ENCODE data around the gene NEDD4L.

NEDD4L gene

DNA sequence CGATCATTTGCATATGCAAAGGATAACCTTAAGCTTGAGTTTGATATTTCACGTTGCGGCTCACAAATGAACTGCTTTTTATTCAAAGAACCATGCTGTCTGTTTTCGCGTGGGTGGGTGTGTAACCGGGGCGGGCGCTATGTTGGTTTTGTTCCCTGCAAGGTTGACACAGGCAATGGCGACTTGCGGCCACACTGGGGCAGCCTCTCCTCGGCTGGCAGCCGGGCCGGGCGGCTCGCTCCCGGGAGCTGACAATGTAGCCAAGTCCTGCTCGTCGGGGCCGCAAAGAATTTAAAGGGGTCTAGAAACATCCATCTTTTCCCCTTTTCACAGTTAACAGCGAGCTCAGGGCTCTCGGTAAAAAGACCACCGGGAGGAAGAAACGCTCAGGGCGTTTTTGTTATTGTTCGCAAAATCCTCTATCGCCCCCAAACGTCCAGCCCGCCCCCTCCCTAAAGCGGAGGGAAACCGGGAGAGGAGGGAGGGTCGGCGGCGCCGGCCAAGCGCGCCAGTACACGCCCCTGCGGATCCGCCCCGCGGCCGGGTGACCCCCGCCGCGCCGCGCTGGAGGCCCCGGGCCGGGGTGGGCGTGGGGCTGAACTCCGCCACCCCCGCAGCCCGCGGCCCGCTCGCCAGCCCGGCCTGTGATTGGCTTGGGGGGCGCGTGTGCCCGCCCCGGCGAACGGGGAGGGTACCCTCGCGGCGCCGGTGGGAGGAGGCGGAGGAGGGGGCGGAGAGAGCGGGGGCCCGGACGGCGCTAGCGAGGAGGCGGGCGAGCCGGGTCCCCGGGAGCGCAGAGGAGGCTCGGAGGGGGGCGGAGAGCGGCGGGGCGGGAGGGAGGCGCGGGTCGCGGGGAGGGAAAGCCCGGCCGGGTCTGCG lies at the start of gene NEDD4L:
TSS of gene NEDD4L (plus strand) at position 736 of the 879 bp plus-strand sequence. CDS start 435 bp downstream, outside the sequence.
- H3K4me3 ChIP-seq (ENCODE audit: low read depth, low read length): peak within 1 kb of the TSS; percentile 81
- ChIA-PET CTCF (interaction anchor here (0.6 to 4.1 kb wide), 54 partner anchors 8 to 720 kb away, joined by 3 to 100 read pairs (median 5); no protein-coding TSS in a partner anchor), POLR2A (interaction anchor here (1.0 to 1.5 kb wide), 4 partner anchors 26 to 139 kb away, joined by 3 to 4 read pairs (median 3); no protein-coding TSS in a partner anchor)
- H3K36me3 ChIP-seq (ENCODE audit: control insufficient read depth in 2 of 2, insufficient read depth in 1 of 2, low read length in 2 of 2): no peaks in the 10 kb centered on the region
- peaks cover 17% of the 10 kb centered on the region for H3K4me1 ChIP-seq (ENCODE audit: control insufficient read depth, insufficient read depth, low read length)
- H3K9me3 ChIP-seq (ENCODE audit: control insufficient read depth, insufficient read depth, low read depth, low read length): no peaks in the 10 kb centered on the region
- peak within 1 kb of the TSS; percentile 95 for H3K27ac ChIP-seq (ENCODE audit: extremely low read depth, low read depth, low read length)
- TF ChIP-seq ZNF433 (tag by site-specific recombination; IDR thresholded peaks at IDR 0.05; ENCODE audit: low read depth) (no peak), ZNF596 (tag by site-specific recombination; IDR thresholded peaks at IDR 0.05) (no peak), ZNF169 (tag by site-specific recombination; IDR thresholded peaks at IDR 0.05) (no peak), ZNF629 (tag by site-specific recombination; IDR thresholded peaks at IDR 0.05) (0 out of 2 replicates have a peak, but pooled peaks have one; percentile 32), ZNF16 (tag by site-specific recombination; IDR thresholded peaks at IDR 0.05; ENCODE audit: low read depth) (no peak), ZNF561 (tag by site-specific recombination; IDR thresholded peaks at IDR 0.05; ENCODE audit: borderline replicate concordance) (peak; percentile 29; the same call in 1 of the 2 replicates), ZNF830 (tag by site-specific recombination; IDR thresholded peaks at IDR 0.05; ENCODE audit: low read depth) (no peak), RBAK (tag by site-specific recombination; IDR thresholded peaks at IDR 0.05) (no peak), ZNF404 (tag by site-specific recombination; IDR thresholded peaks at IDR 0.05) (no peak)
- TF ChIP-seq, protein P1, sequence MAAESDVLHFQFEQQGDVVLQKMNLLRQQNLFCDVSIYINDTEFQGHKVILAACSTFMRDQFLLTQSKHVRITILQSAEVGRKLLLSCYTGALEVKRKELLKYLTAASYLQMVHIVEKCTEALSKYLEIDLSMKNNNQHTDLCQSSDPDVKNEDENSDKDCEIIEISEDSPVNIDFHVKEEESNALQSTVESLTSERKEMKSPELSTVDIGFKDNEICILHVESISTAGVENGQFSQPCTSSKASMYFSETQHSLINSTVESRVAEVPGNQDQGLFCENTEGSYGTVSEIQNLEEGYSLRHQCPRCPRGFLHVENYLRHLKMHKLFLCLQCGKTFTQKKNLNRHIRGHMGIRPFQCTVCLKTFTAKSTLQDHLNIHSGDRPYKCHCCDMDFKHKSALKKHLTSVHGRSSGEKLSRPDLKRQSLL (tag by site-specific recombination; IDR thresholded peaks at IDR 0.05): peak; percentile 13; the same call in 1 of the 2 replicates
- TF ChIP-seq, protein P2, sequence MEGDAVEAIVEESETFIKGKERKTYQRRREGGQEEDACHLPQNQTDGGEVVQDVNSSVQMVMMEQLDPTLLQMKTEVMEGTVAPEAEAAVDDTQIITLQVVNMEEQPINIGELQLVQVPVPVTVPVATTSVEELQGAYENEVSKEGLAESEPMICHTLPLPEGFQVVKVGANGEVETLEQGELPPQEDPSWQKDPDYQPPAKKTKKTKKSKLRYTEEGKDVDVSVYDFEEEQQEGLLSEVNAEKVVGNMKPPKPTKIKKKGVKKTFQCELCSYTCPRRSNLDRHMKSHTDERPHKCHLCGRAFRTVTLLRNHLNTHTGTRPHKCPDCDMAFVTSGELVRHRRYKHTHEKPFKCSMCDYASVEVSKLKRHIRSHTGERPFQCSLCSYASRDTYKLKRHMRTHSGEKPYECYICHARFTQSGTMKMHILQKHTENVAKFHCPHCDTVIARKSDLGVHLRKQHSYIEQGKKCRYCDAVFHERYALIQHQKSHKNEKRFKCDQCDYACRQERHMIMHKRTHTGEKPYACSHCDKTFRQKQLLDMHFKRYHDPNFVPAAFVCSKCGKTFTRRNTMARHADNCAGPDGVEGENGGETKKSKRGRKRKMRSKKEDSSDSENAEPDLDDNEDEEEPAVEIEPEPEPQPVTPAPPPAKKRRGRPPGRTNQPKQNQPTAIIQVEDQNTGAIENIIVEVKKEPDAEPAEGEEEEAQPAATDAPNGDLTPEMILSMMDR (tag by site-specific recombination; IDR thresholded peaks at IDR 0.05): peak; percentile 86
- TF ChIP-seq, protein P3, sequence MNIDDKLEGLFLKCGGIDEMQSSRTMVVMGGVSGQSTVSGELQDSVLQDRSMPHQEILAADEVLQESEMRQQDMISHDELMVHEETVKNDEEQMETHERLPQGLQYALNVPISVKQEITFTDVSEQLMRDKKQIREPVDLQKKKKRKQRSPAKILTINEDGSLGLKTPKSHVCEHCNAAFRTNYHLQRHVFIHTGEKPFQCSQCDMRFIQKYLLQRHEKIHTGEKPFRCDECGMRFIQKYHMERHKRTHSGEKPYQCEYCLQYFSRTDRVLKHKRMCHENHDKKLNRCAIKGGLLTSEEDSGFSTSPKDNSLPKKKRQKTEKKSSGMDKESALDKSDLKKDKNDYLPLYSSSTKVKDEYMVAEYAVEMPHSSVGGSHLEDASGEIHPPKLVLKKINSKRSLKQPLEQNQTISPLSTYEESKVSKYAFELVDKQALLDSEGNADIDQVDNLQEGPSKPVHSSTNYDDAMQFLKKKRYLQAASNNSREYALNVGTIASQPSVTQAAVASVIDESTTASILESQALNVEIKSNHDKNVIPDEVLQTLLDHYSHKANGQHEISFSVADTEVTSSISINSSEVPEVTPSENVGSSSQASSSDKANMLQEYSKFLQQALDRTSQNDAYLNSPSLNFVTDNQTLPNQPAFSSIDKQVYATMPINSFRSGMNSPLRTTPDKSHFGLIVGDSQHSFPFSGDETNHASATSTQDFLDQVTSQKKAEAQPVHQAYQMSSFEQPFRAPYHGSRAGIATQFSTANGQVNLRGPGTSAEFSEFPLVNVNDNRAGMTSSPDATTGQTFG (tag by site-specific recombination; IDR thresholded peaks at IDR 0.05; ENCODE audit: borderline replicate concordance): no peak
- TF ChIP-seq, protein P4, sequence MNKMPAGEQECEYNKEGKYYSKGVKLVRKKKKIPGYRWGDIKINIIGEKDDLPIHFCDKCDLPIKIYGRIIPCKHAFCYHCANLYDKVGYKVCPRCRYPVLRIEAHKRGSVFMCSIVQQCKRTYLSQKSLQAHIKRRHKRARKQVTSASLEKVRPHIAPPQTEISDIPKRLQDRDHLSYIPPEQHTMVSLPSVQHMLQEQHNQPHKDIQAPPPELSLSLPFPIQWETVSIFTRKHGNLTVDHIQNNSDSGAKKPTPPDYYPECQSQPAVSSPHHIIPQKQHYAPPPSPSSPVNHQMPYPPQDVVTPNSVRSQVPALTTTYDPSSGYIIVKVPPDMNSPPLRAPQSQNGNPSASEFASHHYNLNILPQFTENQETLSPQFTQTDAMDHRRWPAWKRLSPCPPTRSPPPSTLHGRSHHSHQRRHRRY (tag by site-specific recombination; IDR thresholded peaks at IDR 0.05): no peak
- TF ChIP-seq, protein P5, sequence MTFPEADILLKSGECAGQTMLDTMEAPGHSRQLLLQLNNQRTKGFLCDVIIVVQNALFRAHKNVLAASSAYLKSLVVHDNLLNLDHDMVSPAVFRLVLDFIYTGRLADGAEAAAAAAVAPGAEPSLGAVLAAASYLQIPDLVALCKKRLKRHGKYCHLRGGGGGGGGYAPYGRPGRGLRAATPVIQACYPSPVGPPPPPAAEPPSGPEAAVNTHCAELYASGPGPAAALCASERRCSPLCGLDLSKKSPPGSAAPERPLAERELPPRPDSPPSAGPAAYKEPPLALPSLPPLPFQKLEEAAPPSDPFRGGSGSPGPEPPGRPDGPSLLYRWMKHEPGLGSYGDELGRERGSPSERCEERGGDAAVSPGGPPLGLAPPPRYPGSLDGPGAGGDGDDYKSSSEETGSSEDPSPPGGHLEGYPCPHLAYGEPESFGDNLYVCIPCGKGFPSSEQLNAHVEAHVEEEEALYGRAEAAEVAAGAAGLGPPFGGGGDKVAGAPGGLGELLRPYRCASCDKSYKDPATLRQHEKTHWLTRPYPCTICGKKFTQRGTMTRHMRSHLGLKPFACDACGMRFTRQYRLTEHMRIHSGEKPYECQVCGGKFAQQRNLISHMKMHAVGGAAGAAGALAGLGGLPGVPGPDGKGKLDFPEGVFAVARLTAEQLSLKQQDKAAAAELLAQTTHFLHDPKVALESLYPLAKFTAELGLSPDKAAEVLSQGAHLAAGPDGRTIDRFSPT (tag by site-specific recombination; IDR thresholded peaks at IDR 0.05): 0 out of 2 replicates have a peak, but pooled peaks have one; percentile 44
- TF ChIP-seq, protein P6, sequence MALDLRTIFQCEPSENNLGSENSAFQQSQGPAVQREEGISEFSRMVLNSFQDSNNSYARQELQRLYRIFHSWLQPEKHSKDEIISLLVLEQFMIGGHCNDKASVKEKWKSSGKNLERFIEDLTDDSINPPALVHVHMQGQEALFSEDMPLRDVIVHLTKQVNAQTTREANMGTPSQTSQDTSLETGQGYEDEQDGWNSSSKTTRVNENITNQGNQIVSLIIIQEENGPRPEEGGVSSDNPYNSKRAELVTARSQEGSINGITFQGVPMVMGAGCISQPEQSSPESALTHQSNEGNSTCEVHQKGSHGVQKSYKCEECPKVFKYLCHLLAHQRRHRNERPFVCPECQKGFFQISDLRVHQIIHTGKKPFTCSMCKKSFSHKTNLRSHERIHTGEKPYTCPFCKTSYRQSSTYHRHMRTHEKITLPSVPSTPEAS (tag by site-specific recombination; IDR thresholded peaks at IDR 0.05): no peak
- TF ChIP-seq, protein P7, sequence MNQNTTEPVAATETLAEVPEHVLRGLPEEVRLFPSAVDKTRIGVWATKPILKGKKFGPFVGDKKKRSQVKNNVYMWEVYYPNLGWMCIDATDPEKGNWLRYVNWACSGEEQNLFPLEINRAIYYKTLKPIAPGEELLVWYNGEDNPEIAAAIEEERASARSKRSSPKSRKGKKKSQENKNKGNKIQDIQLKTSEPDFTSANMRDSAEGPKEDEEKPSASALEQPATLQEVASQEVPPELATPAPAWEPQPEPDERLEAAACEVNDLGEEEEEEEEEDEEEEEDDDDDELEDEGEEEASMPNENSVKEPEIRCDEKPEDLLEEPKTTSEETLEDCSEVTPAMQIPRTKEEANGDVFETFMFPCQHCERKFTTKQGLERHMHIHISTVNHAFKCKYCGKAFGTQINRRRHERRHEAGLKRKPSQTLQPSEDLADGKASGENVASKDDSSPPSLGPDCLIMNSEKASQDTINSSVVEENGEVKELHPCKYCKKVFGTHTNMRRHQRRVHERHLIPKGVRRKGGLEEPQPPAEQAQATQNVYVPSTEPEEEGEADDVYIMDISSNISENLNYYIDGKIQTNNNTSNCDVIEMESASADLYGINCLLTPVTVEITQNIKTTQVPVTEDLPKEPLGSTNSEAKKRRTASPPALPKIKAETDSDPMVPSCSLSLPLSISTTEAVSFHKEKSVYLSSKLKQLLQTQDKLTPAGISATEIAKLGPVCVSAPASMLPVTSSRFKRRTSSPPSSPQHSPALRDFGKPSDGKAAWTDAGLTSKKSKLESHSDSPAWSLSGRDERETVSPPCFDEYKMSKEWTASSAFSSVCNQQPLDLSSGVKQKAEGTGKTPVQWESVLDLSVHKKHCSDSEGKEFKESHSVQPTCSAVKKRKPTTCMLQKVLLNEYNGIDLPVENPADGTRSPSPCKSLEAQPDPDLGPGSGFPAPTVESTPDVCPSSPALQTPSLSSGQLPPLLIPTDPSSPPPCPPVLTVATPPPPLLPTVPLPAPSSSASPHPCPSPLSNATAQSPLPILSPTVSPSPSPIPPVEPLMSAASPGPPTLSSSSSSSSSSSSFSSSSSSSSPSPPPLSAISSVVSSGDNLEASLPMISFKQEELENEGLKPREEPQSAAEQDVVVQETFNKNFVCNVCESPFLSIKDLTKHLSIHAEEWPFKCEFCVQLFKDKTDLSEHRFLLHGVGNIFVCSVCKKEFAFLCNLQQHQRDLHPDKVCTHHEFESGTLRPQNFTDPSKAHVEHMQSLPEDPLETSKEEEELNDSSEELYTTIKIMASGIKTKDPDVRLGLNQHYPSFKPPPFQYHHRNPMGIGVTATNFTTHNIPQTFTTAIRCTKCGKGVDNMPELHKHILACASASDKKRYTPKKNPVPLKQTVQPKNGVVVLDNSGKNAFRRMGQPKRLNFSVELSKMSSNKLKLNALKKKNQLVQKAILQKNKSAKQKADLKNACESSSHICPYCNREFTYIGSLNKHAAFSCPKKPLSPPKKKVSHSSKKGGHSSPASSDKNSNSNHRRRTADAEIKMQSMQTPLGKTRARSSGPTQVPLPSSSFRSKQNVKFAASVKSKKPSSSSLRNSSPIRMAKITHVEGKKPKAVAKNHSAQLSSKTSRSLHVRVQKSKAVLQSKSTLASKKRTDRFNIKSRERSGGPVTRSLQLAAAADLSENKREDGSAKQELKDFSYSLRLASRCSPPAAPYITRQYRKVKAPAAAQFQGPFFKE (tag by site-specific recombination; IDR thresholded peaks at IDR 0.05; ENCODE audit: borderline replicate concordance): no peak
- TF ChIP-seq, protein P8, sequence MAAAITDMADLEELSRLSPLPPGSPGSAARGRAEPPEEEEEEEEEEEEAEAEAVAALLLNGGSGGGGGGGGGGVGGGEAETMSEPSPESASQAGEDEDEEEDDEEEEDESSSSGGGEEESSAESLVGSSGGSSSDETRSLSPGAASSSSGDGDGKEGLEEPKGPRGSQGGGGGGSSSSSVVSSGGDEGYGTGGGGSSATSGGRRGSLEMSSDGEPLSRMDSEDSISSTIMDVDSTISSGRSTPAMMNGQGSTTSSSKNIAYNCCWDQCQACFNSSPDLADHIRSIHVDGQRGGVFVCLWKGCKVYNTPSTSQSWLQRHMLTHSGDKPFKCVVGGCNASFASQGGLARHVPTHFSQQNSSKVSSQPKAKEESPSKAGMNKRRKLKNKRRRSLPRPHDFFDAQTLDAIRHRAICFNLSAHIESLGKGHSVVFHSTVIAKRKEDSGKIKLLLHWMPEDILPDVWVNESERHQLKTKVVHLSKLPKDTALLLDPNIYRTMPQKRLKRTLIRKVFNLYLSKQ (tag by site-specific recombination; IDR thresholded peaks at IDR 0.05; ENCODE audit: borderline replicate concordance): no peak
